B cell (primary cell): ENCODE data around the gene TWF2. TPM values are rescaled to one million over a fixed set of nuclear protein-coding genes. Genes with fewer than 3 reads are reported as not detected.

Experiments
- ATAC-seq: fragments of 200-7000 bp; cut with Tn5 transposase; one replicate; pipeline ENCODE4 v1.10.0; 2021; ENCODE audit warnings: low read depth, mild to moderate bottlenecking, moderate number of reproducible peaks, moderate library complexity
- CTCF ChIA-PET: fragments of 350-600 bp; sonication (Branson Sonifier 250); formaldehyde crosslinking; loops from one replicate; lab custom pipeline; 2021; ENCODE audit warnings: antibody characterized with exemption, inconsistent platforms; lab: Charles Lee
- POLR2A ChIA-PET: fragments of 350-600 bp; sonication (Branson Sonifier 250); formaldehyde crosslinking; loops from one replicate; lab custom pipeline; 2021; ENCODE audit warnings: antibody characterized with exemption; lab: Charles Lee
- DNase-seq: peaks from one replicate; pipeline ENCODE4 v3.0.0; 2013
- H2AFZ ChIP-seq: 2 replicates; pipeline ENCODE4 v1.6.1; 2012; ENCODE audit warnings: mild to moderate bottlenecking, low read depth, low read length; ENCODE audit not compliant: insufficient read depth, poor library complexity, severe bottlenecking
- H3K27ac ChIP-seq, 2 donors: 1 replicate in 1 of 2; 2 replicates in 1 of 2; pipeline ENCODE4 v1.5.1; 2012 to 2013; ENCODE audit warnings: low read length in 2 of 2, mild to moderate bottlenecking in 2 of 2, moderate library complexity in 1 of 2
- H3K27me3 ChIP-seq, 4 experiments: fragments of 200-600 bp in 1 of 4; sonication (generic) in 1 of 4; replicated peaks in 1 of 4; 1 replicate in 2 of 4; 2 replicates in 2 of 4; pipeline versions ENCODE4 v1.6.1 to v1.7.0; 2013 to 2016; ENCODE audit warnings: low read length in 3 of 4, mild to moderate bottlenecking in 2 of 4, mixed read lengths in 1 of 4, moderate library complexity in 1 of 4; ENCODE audit not compliant: insufficient read depth in 4 of 4, control insufficient read depth in 3 of 4; ENCODE audit errors: control extremely low read depth in 1 of 4
- H3K36me3 ChIP-seq, 2 experiments: replicated peaks in 1 of 2; 1 replicate in 1 of 2; 2 replicates in 1 of 2; pipeline versions ENCODE4 v1.6.1 to v1.7.1; 2013; ENCODE audit warnings: low read length in 1 of 2; ENCODE audit not compliant: insufficient read depth in 2 of 2, control insufficient read depth in 1 of 2; ENCODE audit errors: control extremely low read depth in 1 of 2, extremely low read depth in 1 of 2
- H3K4me1 ChIP-seq, 2 donors: fragments of 200-600 bp in 1 of 2; sonication (generic) in 1 of 2; 1 replicate in 1 of 2; 2 replicates in 1 of 2; pipeline versions ENCODE4 v1.5.1 to v1.6.1; 2013 to 2017; ENCODE audit warnings: low read length in 2 of 2; ENCODE audit not compliant: control insufficient read depth in 2 of 2, insufficient read depth in 2 of 2
- H3K4me2 ChIP-seq: replicated peaks from 2 replicates; pipeline ENCODE3; 2012; ENCODE audit warnings: mild to moderate bottlenecking, low read depth, low read length; ENCODE audit not compliant: poor library complexity, severe bottlenecking
- H3K4me3 ChIP-seq, 5 experiments: fragments of 200-600 bp in 1 of 5; sonication (generic) in 1 of 5; 1 replicate in 3 of 5; 2 replicates in 2 of 5; pipeline versions ENCODE4 v1.5.1 to v1.7.0; 2011 to 2016; ENCODE audit warnings: low read length in 4 of 5, mild to moderate bottlenecking in 4 of 5, low read depth in 2 of 5, control low read depth in 1 of 5, moderate library complexity in 1 of 5; ENCODE audit not compliant: insufficient read depth in 1 of 5; ENCODE audit errors: control extremely low read depth in 1 of 5, extremely low read depth in 1 of 5
- H3K79me2 ChIP-seq: fragments of 200-600 bp; sonication (generic); one replicate; pipeline ENCODE4 v1.6.0; 2016; ENCODE audit warnings: low read length; ENCODE audit not compliant: control insufficient read depth, insufficient read depth
- H3K9ac ChIP-seq: fragments of 200-600 bp; sonication (generic); 2 replicates; pipeline ENCODE4 v1.6.1; 2017; ENCODE audit warnings: mild to moderate bottlenecking, low read length, moderate library complexity
- H3K9me3 ChIP-seq, 3 donors: one replicate each; pipeline versions ENCODE4 v1.6.1 to v1.7.1; 2013; ENCODE audit warnings: low read length in 2 of 3; ENCODE audit not compliant: control insufficient read depth in 2 of 3, insufficient read depth in 1 of 3; ENCODE audit errors: control extremely low read depth in 1 of 3
- H4K20me1 ChIP-seq: 2 replicates; pipeline ENCODE4 v1.6.0; 2012; ENCODE audit warnings: mild to moderate bottlenecking, low read length; ENCODE audit not compliant: insufficient read depth, control insufficient read depth, poor library complexity, severe bottlenecking
- H3K27ac Mint-ChIP-seq: one replicate; pipeline ENCODE4 v1.8.0; 2021; ENCODE audit warnings: mixed read lengths
- H3K27me3 Mint-ChIP-seq: one replicate; pipeline ENCODE4 v1.8.0; 2021; ENCODE audit warnings: mixed read lengths
- H3K4me1 Mint-ChIP-seq: one replicate; pipeline ENCODE4 v1.8.0; 2021; ENCODE audit warnings: mixed read lengths
- H3K4me3 Mint-ChIP-seq: one replicate; pipeline ENCODE4 v1.8.0; 2021; ENCODE audit warnings: mixed read lengths
- H3K9me3 Mint-ChIP-seq: one replicate; pipeline ENCODE4 v1.8.0; 2022; ENCODE audit warnings: mixed read lengths; ENCODE audit not compliant: insufficient read depth
- EZH2 ChIP-seq: IDR thresholded peaks from 2 replicates; pipeline ENCODE4 v1.6.1; 2012; ENCODE audit warnings: borderline replicate concordance, low read depth, mild to moderate bottlenecking, moderate library complexity, low read length; ENCODE audit not compliant: insufficient read depth, poor library complexity, severe bottlenecking
- WGBS: methylation state at CpG from one replicate; pipeline ENCODE4 v1.1.5; 2013; ENCODE audit warnings: missing lambda C conversion rate; ENCODE audit not compliant: insufficient coverage; 5-methylcytosine and 5-hydroxymethylcytosine counted together
- intact Hi-C: fragments of 100-400 bp; cut with micrococcal nuclease; formaldehyde crosslinking; loops from one replicate; pipeline ENCODE4 v1.10.0; 2022
- polyA plus RNA-seq: library from polyadenylated mRNA; depleted of rRNA; stranded (reverse); fragments of >200 nt; gene quantifications from 2 replicates; pipeline ENCODE4 v1.2.3, GENCODE V29; 2012
- total RNA-seq, 2 donors: library from RNA; stranded (reverse); fragments of 120-200 nt in 1 of 2; gene quantifications; 1 replicate in 1 of 2; 2 replicates in 1 of 2; pipeline versions ENCODE4 v1.2.3 to v1.2.4, GENCODE V29; 2013 to 2022
- TF ChIP-seq, protein P1 (sequence below): fragments of 200-600 bp; IDR thresholded peaks from one replicate; pipeline ENCODE4 v1.8.0; 2022; ENCODE audit warnings: antibody characterized with exemption, mild to moderate bottlenecking

The TWF2 gene
- total and polyA plus RNA-seq, 2 donors (not counting 1 experiment from before 2014, with no cell fraction given) = 60.3 to 88.2 TPM

DNA sequence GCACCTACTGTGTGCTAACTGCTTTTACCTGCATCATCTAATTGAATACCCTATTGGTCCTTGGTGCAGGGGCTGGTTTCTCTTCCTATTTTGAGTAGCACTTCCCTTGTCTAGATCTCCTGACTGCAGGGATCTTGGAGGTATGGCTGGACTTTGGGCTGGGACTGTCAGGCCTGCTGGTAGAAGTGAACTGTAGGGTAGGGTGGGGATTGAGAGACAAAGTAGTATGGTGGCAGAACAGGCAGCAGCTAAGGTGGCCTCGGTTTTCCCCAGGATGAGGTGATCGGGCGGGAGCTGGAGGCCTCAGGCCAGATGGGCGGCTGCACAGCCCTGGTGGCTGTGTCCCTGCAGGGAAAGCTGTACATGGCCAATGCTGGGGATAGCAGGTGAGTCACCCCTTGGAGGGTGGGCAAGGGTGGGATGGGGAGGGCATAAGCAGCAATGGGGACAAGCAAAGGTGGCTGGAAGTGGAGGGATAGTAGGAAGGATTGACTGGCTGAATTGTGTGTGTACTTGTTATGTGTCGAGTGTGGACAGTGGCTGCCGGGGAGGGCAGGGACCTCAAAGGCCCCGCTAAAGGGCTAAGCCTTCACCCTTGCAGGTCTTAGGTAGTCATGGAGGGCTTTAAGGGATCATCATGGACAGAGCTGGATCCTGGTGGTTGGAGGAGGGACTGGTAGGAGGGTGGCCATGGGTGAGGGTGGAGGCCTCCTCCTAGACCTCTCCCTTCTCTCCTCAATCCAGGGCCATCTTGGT, 8.6 kb upstream of the TWF2 start:
- no peak overlapping the region for H3K4me3 ChIP-seq
- intact Hi-C loops = no loop called here
- H3K36me3 ChIP-seq = peaks cover 0 to 32% of the 10 kb centered on the region in 2 experiments
- TF ChIP-seq EZH2 = no peak
- TF ChIP-seq, protein P1, sequence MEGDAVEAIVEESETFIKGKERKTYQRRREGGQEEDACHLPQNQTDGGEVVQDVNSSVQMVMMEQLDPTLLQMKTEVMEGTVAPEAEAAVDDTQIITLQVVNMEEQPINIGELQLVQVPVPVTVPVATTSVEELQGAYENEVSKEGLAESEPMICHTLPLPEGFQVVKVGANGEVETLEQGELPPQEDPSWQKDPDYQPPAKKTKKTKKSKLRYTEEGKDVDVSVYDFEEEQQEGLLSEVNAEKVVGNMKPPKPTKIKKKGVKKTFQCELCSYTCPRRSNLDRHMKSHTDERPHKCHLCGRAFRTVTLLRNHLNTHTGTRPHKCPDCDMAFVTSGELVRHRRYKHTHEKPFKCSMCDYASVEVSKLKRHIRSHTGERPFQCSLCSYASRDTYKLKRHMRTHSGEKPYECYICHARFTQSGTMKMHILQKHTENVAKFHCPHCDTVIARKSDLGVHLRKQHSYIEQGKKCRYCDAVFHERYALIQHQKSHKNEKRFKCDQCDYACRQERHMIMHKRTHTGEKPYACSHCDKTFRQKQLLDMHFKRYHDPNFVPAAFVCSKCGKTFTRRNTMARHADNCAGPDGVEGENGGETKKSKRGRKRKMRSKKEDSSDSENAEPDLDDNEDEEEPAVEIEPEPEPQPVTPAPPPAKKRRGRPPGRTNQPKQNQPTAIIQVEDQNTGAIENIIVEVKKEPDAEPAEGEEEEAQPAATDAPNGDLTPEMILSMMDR = no peak
- Mint-ChIP-seq H3K4me1 (peaks cover 56% of the 10 kb centered on the region), H3K9me3 (no peaks in the 10 kb centered on the region), H3K27ac (peak overlapping the region; percentile 86), H3K4me3 (peak overlapping the region; percentile 84), H3K27me3 (no peaks in the 10 kb centered on the region)
- no peaks in the 10 kb centered on the region for H3K27me3 ChIP-seq
- no peaks in the 10 kb centered on the region for H3K9me3 ChIP-seq
- H3K9ac ChIP-seq = no peak overlapping the region
- 95% methylated on average over 7 of the region's 7 CpGs for WGBS
- H3K4me2 ChIP-seq = peak overlapping the region; percentile 92
- ChIA-PET CTCF (interaction anchor here (0.6 to 2.4 kb wide), 2 partner anchors 16 to 28 kb away, joined by 6 to 13 read pairs; no protein-coding TSS in a partner anchor), POLR2A (interaction anchor here (0.7 to 0.9 kb wide), 2 partner anchors 31 to 94 kb away, joined by 4 to 5 read pairs; partner anchors contain the start of gene WDR82)
- no peaks in the 10 kb centered on the region for H3K79me2 ChIP-seq
- H3K4me1 ChIP-seq = peaks cover 38 to 46% of the 10 kb centered on the region in 2 donors
- no peaks in the 10 kb centered on the region for H4K20me1 ChIP-seq
- H2AFZ ChIP-seq = no peak overlapping the region
- peak; percentile 53 for DNase-seq
- ATAC-seq = no peak
- peak overlapping the region; percentile 2 to 40 for H3K27ac ChIP-seq
